HG02943 (cell line): Measurements from ENCODE around the gene CEP112.
"Not testable (repeated sequence)": the region's sequence is repeated elsewhere in the genome, so short reads cannot be mapped to it uniquely, and the experiment has no call there.

Experiments
- ATAC-seq: cut with Tn5 transposase; IDR thresholded peaks from one replicate; pipeline ENCODE4 v1.9.1; 2021; ENCODE audit warnings: mild to moderate bottlenecking, low read depth, moderate library complexity; ENCODE audit not compliant: unreplicated experiment

CEP112 gene

DNA sequence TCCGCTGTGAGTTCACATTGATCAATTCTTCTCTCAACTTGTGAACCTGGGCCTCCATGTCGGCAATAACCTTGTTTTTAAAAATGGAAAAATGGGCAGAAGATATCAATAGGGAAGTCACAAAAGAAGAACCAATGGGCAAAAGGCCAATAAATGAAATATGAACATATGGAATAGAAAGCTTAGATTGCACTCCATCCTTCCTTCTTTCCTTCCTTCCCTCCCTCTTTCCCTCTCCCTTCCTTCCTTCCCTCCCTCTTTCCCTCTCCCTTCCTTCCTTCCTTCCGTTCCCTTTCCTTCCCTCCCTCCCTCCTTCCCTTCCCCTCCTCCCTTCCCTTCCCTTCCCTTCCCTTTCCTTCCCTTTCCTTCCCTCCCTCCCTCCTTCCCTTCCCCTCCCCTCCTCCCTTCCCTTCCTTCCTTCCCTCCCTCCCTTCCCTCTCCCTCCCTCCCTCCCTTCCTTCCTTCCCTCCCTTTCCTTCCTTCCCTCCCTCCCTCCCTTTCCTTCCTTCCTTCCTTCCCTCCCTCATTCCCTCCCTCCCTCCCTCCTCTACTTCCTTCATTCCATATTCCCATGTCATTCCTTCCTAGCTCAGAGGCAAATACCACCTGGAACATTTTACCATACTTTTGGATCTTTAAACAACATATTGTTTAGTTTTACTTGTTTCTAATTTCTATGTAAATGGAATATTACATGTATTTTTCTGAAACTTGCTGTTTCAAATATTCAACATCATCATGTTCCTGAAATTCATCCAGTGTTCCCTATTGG lies 339.8 kb downstream of the CEP112 start:
- ATAC-seq: no peak

DNA sequence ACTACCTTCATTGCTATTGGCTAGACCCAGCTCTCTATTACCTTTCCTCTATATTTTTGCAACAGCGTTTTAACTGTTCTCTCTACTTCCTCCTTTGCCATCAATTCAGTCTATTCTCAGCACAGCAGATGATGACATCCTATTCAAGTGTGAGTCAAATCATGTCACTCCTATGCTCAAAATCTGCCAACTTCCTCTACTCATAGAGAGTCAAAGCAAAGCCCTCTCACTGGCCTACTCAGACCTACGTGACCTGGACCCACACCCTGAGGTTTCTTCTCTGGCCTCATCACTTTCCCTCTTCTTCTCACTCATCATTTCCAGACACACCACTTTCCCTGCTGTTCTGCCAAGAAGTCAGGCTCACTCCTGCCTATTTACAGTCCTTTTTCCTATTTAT lies 341.4 kb downstream of the CEP112 start:
- ATAC-seq: no peak

DNA sequence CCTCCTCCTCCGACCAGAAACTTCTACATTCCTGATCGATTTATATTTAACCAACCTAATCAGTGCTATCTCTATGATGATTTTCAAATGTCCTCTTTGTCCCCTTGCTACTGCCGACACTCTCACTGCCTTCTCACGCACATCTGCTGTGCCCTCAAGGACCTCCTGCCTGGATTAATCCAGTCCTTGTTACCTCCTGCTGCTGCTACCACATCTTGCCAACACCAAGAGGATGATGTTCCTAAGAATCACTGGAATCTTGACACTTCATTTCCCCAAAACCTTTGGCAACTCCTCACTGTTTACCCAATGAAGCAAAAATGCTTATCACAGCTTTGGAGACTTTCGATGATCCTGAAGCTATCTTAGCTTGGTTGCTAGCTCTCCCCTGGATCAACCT lies 343.2 kb downstream of the CEP112 start:
- no peak for ATAC-seq

DNA sequence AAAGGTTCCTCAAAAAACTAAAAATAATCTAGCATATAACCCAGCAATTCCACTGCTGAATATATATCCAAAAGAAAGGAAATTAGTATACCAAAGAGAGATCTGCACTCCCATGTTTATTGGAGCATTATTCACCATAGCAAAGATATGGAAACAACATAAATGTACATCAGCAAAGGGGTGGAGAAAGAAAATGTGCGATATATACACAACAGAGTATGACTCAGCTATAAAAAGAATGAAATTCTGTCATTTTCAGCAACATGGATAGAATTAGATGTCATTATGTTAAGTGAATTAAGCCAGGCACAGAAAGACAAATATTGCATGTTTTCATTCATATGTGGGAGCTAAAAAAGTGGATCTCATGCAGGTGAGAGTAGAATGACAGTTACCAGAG lies 350.8 kb downstream of the CEP112 start:
- no peak for ATAC-seq

DNA sequence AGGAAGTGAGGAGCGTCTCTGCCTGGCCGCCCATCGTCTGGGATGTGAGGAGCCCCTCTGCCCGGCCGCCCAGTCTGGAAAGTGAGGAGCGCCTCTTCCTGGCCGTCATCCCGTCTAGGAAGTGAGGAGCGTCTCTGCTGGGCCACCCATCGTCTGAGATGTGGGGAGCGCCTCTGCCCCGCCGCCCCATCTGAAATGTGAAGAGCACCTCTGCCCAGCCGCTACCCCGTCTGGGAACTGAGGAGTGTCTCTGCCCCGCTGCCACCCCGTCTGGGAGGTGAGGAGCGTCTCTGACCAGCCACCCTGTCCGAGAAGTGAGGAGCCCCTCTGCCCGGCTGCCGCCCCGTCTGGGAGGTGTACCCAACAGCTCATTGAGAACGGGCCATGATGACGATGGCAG lies 354.7 kb downstream of the CEP112 start:
- not testable (repeated sequence) for ATAC-seq

DNA sequence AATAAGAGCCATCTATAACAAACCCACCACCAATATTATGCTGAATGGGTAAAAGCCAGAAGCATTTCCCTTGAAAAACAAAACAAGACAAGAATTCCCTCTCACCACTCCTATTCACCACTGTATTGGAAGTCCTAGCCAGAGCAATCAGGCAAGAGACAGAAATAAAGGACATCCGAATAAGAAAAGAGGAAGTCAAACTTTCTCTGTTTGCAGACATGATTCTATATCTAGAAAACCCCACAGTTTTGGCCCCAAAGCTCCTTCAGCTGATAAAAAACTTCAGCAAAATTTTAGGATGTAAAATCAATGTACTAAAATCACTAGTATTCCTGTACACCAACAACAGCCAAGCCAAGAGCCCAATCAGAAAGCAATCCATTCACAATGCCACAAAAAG lies 358.7 kb downstream of the CEP112 start:
- ATAC-seq: no peak

DNA sequence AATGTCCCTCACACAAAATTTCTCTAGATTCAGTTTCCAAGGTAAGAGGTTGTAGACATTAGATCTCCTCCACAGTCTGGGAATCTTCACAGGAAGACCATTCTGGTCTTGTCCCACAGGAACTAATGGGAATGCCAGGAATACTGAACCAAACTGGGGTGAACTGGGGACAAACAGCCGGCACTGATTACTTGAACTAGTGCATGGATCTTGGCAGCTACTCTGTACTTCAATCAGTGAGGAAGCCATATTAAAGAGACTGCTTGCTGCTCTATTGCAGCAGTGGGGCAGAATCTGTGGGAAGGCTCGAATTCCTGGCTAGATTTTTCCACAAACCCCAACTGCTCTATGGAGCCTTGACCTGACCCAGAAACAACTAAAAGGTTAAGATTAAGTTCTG lies 361.6 kb downstream of the CEP112 start:
- ATAC-seq: no peak

DNA sequence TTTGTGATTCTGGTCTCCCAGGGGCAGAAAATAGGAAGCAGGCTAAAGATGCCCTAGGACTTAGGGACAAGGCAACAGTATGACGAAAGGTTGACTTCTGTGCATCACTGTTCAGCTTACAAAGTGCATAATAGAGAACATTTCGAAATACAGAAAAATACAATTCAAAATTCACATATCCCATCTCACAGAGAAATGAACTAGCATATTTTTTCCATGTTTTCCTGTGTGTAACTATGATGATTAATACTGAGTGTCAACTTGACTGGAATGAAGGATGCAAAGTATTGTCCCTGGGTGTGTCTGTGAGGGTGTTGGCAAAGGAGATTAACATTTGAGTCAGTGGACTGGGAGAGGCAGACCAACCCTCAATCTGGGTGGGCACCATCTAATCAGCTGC lies 365.4 kb downstream of the CEP112 start:
- ATAC-seq: not testable (repeated sequence)

DNA sequence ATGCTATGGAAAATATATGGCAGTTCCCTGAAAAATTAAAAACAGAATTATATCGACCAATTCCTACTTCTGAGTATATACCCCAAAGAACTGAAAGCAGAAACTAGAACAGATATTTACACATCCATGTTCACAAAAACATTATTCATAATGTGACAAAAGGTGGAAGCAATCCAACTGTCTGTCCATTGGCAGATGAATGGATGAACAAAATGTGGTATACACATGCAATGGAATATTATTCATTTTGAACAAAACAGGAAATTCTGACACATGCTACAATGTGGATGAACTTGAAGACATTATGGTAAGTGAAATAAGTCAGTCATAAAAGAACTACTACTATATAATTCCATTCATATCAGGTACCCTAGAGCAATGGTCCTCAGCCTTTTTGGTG lies 367.0 kb downstream of the CEP112 start:
- ATAC-seq: no peak

DNA sequence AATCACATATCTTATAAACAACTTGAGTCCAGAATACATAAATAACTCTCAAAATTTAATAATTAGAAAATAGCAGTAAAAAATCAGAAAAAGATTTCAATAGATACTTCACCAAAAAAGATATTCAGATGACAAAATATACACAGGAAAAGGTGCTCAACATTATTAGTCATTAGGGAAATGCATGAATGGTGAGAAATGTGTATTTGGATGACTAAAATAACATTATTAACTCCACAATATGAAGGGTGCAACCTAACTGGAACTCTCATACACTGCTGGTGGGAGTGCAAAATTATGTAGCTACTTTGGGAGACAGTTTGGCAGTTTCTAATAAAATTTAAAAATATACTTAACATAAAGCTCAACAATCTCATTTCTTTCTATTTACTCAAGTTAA lies 368.2 kb downstream of the CEP112 start:
- no peak for ATAC-seq

DNA sequence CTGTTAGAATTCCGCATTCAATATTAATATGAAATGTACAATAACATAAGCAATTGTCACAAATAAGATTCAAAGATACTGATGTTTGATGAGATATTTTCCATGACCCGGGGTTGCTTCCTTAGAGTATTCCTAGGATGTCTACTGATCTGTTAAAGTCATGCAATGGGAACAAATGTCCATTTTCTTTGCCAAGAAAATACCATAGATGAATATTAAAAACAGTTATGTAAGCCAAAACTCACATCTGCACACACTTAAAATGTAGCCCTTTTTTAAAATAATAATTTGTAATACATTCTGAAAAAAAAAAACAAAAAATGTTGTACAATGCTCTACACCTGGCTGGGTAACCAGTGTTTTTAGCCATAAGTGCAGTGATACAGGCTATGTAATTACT lies 371.1 kb downstream of the CEP112 start:
- ATAC-seq: no peak

DNA sequence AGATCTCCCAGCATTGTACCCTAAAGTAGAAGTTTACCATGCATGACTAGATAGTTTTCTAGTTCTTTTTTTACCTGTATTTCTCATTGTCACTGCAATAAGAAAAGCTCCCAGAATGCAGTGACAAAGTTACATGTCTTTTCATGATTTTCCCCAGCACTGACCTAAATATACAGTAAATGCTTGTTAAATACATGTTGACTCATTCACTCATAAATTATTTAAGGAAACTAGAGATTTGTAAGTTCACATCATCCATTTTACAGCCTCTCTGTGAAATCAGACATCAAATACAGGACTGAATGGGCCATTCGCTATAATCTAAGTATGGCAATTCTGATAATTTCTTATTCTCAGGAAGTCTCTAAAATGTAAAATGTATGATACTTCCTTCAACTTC lies 371.6 kb downstream of the CEP112 start:
- ATAC-seq: no peak

DNA sequence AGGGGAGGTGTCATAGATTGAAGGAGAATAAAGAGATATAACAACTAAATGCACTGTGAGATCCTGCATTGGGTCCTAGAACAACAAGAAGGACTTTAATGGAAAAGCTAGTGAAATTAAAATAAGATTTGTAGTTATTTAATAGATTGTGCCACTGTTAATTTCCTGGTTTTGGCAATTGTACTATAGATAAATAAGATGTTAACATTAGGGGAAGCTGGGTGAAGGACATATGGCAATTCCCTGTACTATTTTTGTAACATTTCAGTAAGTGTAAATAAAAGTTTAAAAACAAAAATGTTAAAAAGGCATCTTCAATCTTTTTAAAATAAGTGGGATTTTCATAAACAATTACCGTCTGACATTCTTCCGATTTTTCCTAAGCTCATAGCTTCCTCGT lies 372.1 kb downstream of the CEP112 start:
- ATAC-seq: no peak

DNA sequence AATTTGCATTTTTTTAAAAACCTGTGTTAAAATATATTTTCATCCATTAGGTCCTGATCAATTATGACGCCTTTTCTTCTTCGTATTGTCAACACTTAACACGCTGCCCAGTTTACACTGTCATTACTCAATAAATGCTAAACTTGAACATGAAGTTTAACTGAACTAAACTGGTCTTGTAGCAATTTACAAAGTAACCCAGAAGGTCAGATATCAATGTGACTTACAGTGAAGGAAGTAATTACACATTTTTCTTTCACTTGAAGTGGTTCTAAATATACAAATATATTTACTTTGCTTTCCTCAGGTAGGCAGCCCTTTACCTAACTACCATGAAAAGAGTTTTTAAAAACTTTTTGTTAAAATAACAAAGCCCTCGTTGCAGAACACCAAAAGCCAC lies 374.0 kb downstream of the CEP112 start:
- no peak for ATAC-seq

DNA sequence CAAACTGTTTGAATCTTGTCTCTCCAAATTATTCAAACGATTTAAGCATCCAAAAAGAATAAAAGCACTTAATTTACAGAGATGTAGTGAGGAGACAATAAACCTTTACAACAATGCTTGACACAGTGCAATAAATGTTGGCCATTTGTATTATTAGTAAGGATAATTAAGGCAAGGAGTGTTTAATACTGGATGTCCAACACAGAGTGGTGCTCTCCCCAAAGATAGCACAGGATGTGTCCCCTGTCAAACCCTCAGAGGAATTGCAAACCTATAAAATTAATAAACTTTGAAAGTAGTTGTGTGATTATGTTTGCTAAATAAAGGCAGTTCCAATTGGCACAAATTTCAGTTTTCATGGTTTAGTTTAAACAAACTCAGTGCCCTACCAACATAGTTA lies 377.5 kb downstream of the CEP112 start:
- ATAC-seq: no peak

DNA sequence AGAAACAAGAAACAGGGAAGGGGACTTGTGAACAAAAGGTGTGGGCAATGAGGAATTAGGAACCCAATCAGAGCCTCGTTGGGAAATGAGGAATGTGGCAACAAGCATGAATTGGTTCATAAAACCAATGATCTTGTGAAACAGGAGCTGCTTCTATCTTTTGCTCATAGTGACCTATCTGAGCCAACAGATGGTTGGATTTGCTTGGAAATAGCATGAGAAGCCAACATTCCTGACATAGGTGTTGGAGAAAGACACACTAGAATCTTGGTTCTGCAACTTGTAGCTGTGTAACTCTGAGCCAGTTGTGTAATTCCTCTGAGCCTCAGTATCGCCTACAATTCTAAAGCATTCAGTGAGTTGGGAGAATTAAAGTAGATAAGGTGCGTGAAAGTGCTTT lies 378.6 kb downstream of the CEP112 start:
- ATAC-seq: no peak

DNA sequence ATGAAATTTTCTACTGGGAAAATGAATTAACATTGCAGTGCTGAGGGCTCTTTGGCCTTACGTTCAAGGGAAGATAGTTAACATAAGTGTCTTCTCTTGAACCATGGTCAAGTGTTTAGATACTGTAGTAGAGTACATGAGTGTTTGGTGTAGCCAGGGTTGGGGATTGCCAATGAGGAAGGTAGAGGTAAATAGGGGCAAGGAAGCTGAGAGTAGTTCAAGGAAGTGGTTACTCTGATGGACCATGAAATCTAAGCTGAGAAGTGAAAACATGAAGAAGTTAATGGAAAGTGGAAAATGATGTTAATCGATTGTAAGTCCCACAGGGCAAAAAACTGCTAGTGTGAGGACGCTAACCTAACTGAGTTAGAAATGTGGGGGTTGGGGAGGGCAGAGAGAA lies 380.9 kb downstream of the CEP112 start:
- no peak for ATAC-seq

DNA sequence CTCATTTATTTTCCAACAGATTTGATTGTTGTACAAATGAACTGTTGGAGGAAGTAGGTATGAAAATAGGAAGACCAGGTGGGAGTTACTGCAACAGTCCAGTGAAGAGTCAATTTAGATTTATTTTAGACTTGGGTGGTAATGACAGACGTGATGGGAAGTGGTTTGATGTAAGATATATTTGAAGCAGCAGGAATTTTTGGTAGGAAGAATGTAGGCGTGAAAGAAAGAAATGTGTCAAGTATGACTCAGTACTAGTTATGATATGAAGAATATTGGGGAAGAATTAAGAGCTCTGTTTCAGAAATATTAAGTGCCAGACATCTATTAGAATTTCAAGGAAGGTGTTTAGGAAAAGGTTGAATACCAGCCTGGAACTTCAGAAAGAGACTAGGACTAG lies 382.6 kb downstream of the CEP112 start:
- no peak for ATAC-seq

DNA sequence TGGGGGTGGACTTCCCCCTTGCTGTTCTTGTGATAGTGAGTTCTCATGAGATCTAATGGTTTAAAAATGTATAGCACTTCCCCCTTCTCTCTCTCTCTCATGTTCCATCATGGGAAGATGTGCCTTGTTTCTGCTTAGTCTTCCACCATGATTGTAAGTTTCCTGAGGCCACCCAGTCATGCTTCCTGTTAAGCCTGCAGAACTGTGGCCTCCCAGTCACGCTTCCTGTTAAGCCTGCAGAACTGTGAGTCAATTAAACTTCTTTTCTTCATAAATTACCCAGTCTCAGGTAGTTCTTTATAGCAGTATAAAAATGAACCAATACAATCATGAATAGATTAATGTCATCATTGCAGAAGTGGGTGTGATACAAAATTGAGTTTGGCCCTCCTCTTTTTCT lies 383.4 kb downstream of the CEP112 start:
- not testable (repeated sequence) for ATAC-seq

DNA sequence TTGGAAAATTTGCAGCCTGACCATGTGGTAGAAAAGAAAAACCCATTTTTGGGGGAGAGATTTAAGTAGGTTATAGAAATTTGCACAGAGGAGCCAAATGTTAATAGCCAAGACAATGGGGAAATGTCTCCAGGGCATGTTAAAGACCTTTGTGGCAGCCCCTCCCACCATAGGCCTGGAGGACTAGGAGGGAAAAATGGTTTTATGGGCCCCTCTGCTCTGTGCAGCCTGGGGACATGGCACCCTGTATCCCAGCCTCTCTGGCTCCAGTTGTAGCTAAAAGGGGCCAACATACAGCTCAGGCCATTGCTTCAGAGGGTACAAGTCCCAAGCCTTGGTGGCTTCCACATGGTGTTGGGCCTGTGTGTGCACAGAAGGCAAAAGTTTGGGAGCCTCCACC lies 384.6 kb downstream of the CEP112 start:
- ATAC-seq: no peak

DNA sequence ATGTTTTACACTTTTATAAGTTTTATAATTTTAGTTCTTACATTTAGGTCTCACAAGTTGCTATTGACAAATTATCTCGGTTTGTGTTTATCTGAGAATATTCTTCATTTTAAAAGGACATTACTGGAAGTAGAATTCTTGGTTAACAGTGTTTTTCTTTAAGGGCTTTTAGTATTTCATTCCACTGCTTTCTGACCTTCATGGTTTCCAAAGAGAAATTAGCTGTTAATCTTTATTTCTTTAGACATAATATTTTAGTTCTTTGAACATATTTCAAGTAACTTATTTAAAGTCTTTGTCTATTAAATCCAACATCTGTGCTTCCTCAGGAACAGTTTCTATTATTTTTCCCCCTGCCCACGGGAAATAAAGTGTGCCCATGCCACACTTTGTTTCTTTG lies 390.4 kb downstream of the CEP112 start:
- no peak for ATAC-seq

DNA sequence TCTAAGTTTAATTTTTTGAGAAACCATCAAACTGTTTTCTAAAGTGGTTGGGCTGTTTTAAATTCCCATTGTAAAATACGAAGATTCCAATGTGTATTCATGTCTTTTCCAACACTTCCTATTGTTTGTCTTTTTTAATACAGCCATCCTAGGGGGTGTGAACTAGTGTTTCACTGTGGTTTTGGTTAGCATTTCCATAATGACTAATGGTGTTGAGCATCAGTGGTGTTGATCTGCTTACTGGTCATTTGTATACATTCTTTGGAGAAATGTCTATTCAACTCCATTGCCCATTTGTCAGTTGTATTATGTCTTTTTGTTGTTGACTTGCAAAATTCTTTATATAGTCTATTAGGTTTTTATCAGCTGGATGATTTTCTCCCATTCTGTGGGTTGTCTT lies 391.3 kb downstream of the CEP112 start:
- ATAC-seq: no peak

DNA sequence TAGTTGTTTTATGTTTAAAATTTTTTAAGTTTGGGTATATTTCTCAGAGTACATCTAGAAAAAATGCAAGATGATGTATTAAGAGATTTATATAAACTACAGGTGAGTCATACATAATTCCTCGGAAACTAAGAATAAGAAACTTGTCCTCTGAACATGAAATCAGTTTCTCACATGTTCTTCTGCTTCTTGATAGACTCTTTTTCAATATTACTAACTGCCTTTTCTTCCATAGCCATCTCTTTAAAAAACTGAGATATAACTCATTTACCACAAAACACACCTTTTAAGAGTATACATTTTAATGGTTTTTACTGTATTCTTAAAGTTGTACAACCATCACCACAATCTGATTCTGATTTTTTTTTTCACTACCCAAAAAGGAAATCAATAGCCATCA lies 392.1 kb downstream of the CEP112 start:
- no peak for ATAC-seq
